KG1 (cell line): ENCODE results near the gene SV2B.

Experiments used
- DNase-seq: peaks from one replicate; lab custom pipeline; 2025; lab: John Stamatoyannopoulos, UW

The SV2B gene

DNA sequence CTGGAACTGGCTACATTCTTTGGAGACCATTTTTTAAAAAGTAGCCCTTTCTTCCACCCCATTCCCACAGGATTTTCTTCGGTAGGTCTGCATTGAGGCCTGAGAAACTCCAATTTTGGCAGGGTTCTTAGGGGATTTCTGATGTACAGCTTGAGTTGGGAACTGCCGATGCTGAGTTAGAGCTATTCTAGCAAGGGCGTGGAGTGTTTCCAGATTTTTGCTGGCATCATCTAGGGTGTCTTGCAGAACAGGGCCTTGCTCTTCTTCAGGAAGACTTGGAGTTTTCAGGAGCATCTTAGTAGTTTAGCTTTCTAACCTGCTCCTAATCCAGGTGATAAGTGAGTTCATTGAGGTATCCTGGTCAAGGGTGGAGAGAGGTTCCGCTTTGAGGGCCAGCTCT, 41.0 kb downstream of the SV2B start:
- DNase-seq: no peak

DNA sequence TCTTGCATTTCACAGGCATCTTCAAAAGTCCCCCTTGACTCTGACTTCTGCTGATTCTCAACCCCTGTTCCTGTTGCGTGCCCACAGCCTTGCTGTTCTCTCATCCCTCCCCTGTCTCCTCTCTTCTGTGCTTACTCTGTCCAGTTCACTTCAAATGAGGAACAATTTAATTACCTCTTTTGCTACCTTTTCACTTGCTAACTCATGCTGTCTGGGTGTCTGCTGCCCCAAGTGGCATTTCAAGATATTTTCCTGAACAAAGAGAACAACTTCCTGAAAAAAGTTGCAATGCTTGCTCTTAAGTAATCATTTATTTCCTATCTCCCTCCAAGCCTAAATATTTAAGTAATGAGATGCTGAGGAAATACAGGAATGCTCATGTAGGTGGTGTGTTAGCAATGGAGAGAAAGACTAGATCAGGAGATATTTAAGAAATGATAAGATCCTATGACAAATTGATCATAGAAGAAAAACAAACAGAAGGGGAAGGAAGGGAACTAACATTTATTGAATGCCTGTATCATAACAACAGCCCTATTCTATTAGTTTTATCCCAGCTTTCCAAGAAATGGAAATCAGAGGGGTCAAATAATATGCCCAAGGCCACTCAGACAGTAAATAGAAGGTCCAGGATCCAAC, 42.2 kb downstream of the SV2B start:
- peak; percentile 12 for DNase-seq

- DNase-seq: no peak
These were observed 42.9 kb downstream of the SV2B start for GRCh38 chr15:91142946-91143345.

GRCh38 chr15:91146728-91147127, 46.7 kb downstream of the SV2B start:
- no peak for DNase-seq

DNA sequence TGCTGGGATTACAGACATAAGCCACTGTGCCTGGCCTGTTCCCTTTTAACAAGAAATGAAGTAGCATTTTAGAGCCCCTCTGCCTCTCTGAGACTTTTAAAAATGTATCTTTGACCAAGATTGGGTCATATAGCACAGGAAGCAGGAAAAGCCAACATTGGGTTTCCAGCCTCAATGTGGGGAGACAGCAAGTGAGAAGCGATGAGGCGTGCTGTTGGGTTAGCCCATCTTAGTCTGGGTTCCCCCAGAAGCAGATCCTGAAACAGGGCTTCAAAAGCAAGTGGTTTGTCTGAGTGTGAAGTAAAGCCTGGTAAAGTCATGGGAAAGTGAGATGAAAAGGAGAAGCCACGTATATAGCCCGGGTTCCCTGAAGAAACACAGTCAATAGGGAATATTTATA, 48.2 kb downstream of the SV2B start:
- DNase-seq: no peak

- DNase-seq: no peak
These were observed 50.6 kb downstream of the SV2B start for GRCh38 chr15:91150502-91151160.

DNA sequence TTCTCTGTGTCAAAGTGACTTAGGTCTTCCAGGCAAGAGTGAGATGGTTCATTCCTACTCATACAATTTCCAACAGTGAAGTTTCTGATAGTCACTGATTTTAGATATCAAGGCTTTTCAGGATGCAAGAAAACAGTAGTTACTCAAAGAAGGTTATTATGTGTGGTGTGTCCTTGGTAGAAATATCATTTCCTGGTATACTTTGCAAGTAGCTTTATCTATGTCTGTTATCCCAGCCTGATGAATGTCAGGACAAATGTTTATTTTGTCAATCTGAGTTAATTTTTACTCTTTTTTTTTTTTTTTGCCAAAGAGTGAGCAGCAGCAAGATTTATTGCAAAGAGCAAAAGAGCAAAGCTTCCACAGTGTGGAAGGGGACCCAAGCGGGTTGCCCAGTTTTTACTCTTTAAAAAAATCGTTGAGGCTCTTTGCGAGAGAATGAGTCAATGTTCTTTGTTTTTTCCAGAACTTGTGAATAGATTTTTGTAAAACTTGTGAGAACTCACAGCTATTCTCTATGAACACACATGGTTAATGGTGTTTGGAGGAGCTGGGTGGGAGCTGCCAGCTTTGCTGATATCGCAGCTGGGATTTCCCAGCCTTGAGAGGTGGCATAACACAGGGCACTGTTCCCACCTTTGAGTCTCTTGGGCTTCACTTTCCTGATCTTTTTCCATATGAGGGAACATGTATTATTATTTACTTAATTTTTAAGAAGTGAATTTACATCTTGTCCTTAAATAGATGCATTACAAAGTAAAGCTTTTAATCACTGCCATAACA, 51.9 kb downstream of the SV2B start:
- no peak for DNase-seq

DNA sequence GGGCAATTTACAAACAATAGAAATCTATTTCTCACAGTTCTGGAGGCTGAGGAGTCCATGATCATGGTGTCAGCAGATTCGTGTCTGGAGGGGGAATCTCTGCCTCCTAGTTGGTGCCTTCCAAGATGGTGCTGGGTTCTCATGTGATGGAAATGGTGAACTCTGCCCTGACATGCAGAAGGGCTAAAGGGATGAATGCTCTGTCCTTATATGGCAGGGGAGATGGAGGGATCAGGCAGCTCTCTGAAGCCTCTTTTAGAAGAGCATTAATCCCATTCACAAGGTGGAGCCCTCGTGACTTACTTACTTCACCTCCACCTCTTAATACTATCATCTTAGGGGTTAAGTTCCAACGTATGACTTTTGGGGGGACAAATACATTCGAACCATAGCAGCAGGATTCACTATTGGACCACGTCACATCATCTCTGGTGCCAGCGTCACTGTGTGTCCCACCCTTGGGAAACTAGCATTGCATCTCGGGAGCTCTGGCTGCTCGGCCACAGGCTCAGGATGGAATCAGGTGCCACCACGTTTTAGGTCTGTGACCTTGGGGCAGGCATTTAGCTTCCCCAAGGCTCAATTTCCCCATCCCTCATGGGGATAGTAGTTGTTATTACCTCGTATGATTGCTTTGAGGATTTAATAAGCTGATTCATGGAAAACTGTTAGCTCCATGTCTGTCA, 53.0 kb downstream of the SV2B start:
- DNase-seq: no peak

GRCh38 chr15:91153954-91154353, 53.9 kb downstream of the SV2B start:
- DNase-seq: no peak

DNA sequence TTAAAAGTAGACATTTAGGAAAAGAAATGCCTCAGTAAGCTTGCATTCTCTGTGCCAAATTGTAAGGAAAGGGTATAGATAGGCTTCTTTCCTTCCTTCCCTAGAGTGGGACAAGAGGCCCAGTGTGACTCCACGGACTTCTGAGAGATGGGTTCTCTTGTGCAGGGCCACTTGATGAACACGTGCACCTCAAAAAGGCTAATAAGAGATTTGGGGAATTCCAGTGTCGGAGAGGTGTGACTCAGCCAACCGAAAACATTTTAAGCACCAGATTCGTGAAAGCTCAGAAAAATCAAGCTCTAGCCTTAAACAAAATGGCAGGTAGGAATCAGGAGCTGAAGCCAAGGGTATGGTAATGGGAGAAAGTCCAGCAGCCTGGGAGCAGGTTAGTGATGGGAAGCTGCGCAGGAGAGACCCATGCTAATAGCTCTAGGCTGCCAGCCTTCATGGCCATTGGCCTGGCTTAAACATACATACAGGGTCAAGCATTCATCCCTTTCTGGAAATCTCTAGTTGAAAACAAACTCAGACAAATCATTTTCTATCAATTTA, 56.2 kb downstream of the SV2B start:
- no peak for DNase-seq

- DNase-seq: no peak
These were observed 58.6 kb downstream of the SV2B start for GRCh38 chr15:91158415-91159394.

GRCh38 chr15:91165850-91166249, 65.8 kb downstream of the SV2B start:
- DNase-seq: no peak

DNA sequence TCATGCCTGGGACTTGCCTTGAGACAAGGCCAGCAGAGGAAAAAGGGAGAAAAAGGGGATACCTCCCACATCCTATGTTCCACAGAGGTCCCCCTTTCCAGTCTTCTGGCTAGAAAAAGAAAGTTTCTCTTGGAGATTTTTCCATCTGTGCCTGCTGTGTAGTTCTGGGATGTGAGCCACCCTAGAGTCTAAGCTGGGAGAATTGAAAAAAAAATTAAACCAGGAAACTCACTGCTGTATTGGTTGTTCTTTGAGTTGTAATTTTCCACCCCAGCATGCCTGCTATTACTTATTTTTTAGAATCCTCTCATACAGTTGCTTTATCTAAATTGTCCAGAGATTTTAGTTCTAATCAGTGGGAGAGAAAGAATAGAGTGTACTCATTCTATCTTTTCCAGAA, 68.4 kb downstream of the SV2B start:
- DNase-seq: no peak

- DNase-seq: no peak
These were observed 71.3 kb downstream of the SV2B start for GRCh38 chr15:91171334-91171733.

GRCh38 chr15:91182101-91182500, 82.0 kb downstream of the SV2B start:
- DNase-seq: no peak

DNA sequence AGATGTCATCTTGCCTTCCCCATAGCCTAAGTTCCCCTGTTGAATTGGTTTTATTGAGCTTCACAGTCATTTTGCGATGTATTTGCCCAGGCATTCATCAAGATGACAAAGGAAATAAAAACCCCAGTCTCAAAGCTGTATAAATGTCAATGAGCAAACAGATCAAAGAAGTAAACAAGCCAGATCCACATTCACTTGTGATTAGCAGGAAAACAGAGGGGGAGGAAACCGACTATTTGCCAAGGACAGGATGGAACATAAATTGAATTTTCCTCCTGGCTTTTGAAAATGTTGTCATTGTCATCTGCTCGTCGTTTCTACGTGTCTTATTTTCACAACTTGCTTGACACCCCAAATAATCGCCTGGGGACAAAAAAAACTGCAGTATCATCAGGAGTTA, 83.5 kb downstream of the SV2B start:
- no peak for DNase-seq

DNA sequence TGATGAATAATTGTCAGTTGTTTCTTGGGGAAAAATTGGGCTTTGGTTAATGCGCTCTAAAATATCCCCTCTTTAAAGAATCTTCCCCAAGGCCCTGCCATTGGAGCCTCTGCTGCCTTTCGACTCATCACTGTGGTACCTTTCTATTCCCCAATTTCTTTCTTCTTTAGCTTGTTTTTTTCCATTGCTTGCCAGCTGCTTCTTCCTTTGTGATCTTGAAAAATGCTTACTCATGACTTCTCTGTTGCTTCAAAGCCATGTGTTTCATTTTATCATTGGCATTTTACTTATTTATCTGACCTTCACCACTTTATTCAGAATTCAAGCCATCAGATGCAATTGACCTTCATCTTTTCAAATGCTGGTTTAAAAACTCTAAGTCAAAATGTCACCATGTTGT, 84.4 kb downstream of the SV2B start:
- DNase-seq: no peak

- peak; percentile 4 for DNase-seq
These were observed 87.0 kb downstream of the SV2B start for GRCh38 chr15:91186904-91187656.

- no peak for DNase-seq
These were observed 92.2 kb downstream of the SV2B start for GRCh38 chr15:91192285-91192684.

DNA sequence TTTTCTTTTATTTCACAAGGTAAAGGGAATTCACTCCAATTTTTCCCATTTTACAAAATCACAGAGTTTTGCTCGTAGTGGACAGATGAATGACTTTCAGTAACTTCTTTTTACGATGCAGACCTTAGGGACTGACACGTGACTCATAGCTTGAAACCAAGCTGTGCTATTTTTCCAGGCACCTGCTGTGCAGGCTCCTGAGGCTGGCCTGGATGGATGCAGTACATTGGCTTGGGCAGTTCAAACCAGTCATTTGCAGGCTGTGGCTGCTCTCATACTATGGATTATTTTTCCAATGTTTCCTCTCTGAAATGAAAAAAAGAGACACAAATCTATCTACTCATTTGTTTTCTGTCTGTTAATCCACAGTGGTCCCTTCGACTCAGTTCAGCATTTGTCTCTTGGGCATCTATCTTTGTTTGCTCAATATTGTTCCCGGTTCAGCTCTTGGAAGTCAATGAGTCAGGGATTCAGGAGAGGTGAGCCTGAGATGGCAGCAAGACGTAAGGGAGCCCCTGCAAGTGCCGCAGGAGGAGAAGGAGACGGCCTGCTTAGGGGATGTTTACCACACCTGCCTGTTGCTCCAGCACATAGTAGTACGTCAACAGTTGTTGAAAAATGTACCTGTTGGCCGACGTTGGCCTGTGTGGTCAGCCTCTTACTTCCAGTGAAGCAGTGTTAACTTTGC, 92.8 kb downstream of the SV2B start:
- no peak for DNase-seq
